ENCODE results near the gene RIMS4. TPM values are rescaled to one million over a fixed set of nuclear protein-coding genes. Genes with fewer than 3 reads are reported as not detected.

Gene RIMS4
- total RNA-seq, 1 donor = 0.36 TPM

- Histone ChIP-seq H4K20me1 (ENCODE audit: insufficient read depth, low read length) (no peaks in the 10 kb centered on the region), H3K9me3 (ENCODE audit: low read depth, low read length) (no peaks in the 10 kb centered on the region), H3K4me1 (ENCODE audit: insufficient read depth, low read length) (no peaks in the 10 kb centered on the region), H3K4me2 (ENCODE audit: insufficient read depth, low read length) (no peak overlapping the region), H3K27ac (ENCODE audit: low read depth, low read length) (no peak overlapping the region), H2AFZ (ENCODE audit: low read length) (no peak overlapping the region), H3K79me2 (ENCODE audit: insufficient read depth, low read length) (no peaks in the 10 kb centered on the region), H3K27me3 (ENCODE audit: insufficient read depth, low read length) (peaks cover 54% of the 10 kb centered on the region), H3K4me3 (ENCODE audit: insufficient read depth, low read length) (no peak overlapping the region), H3K36me3 (ENCODE audit: insufficient read depth, low read length) (no peaks in the 10 kb centered on the region)
- no peak for TF ChIP-seq CTCF (IDR thresholded peaks at IDR 0.05; ENCODE audit: extremely low read depth, low read depth, low read length)
- no peak for DNase-seq (ENCODE audit: insufficient read length, low spot score, missing footprints)
These were observed 29.1 kb upstream of the RIMS4 start for GRCh38 chr20:44839481-44839880.

- Histone ChIP-seq H3K4me3 (ENCODE audit: insufficient read depth, low read length) (no peak overlapping the region), H3K36me3 (ENCODE audit: insufficient read depth, low read length) (no peaks in the 10 kb centered on the region), H3K27me3 (ENCODE audit: insufficient read depth, low read length) (peaks cover 52% of the 10 kb centered on the region), H3K9me3 (ENCODE audit: low read depth, low read length) (no peaks in the 10 kb centered on the region), H3K27ac (ENCODE audit: low read depth, low read length) (no peak overlapping the region), H3K79me2 (ENCODE audit: insufficient read depth, low read length) (no peaks in the 10 kb centered on the region), H3K4me1 (ENCODE audit: insufficient read depth, low read length) (no peaks in the 10 kb centered on the region), H3K4me2 (ENCODE audit: insufficient read depth, low read length) (no peak overlapping the region), H4K20me1 (ENCODE audit: insufficient read depth, low read length) (no peaks in the 10 kb centered on the region), H2AFZ (ENCODE audit: low read length) (no peak overlapping the region)
- DNase-seq (ENCODE audit: insufficient read length, low spot score, missing footprints) = no peak
- no peak for TF ChIP-seq CTCF (IDR thresholded peaks at IDR 0.05; ENCODE audit: extremely low read depth, low read depth, low read length)
These were observed 28.2 kb upstream of the RIMS4 start for GRCh38 chr20:44838521-44838920.

- Histone ChIP-seq H3K4me3 (ENCODE audit: insufficient read depth, low read length) (no peak overlapping the region), H3K4me2 (ENCODE audit: insufficient read depth, low read length) (no peak overlapping the region), H2AFZ (ENCODE audit: low read length) (no peak overlapping the region), H3K4me1 (ENCODE audit: insufficient read depth, low read length) (no peaks in the 10 kb centered on the region), H3K9me3 (ENCODE audit: low read depth, low read length) (no peaks in the 10 kb centered on the region), H3K79me2 (ENCODE audit: insufficient read depth, low read length) (no peaks in the 10 kb centered on the region), H3K27ac (ENCODE audit: low read depth, low read length) (no peak overlapping the region), H3K36me3 (ENCODE audit: insufficient read depth, low read length) (no peaks in the 10 kb centered on the region), H4K20me1 (ENCODE audit: insufficient read depth, low read length) (no peaks in the 10 kb centered on the region), H3K27me3 (ENCODE audit: insufficient read depth, low read length) (peaks cover 51% of the 10 kb centered on the region)
- no peak for DNase-seq (ENCODE audit: insufficient read length, low spot score, missing footprints)
- no peak for TF ChIP-seq CTCF (IDR thresholded peaks at IDR 0.05; ENCODE audit: extremely low read depth, low read depth, low read length)
These were observed 27.6 kb upstream of the RIMS4 start for GRCh38 chr20:44837946-44838345.

- TF ChIP-seq CTCF (IDR thresholded peaks at IDR 0.05; ENCODE audit: extremely low read depth, low read depth, low read length) = no peak
- DNase-seq (ENCODE audit: insufficient read length, low spot score, missing footprints) = no peak
- Histone ChIP-seq H3K9me3 (ENCODE audit: low read depth, low read length) (no peaks in the 10 kb centered on the region), H3K4me3 (ENCODE audit: insufficient read depth, low read length) (no peak overlapping the region), H3K4me1 (ENCODE audit: insufficient read depth, low read length) (no peaks in the 10 kb centered on the region), H3K27ac (ENCODE audit: low read depth, low read length) (no peak overlapping the region), H3K79me2 (ENCODE audit: insufficient read depth, low read length) (no peaks in the 10 kb centered on the region), H2AFZ (ENCODE audit: low read length) (no peak overlapping the region), H4K20me1 (ENCODE audit: insufficient read depth, low read length) (no peaks in the 10 kb centered on the region), H3K4me2 (ENCODE audit: insufficient read depth, low read length) (no peak overlapping the region), H3K27me3 (ENCODE audit: insufficient read depth, low read length) (peaks cover 58% of the 10 kb centered on the region), H3K36me3 (ENCODE audit: insufficient read depth, low read length) (no peaks in the 10 kb centered on the region)
These were observed 26.3 kb upstream of the RIMS4 start for GRCh38 chr20:44836601-44837120.

All from osteoblast (primary cell).